Middle frontal gyrus (tissue), 1 donor: ENCODE measurements around the gene ZC3H12C.
"Not testable (repeated sequence)": the region's sequence is repeated elsewhere in the genome, so short reads cannot be mapped to it uniquely, and the experiment has no call there.

ENCODE experiments used
- DNase-seq: peaks from one replicate; pipeline ENCODE4 v3.0.0-alpha.2; 2015; ENCODE audit warnings: low spot score; ENCODE audit errors: extremely low spot score

Gene ZC3H12C

GRCh38 chr11:110092515-110093406, at the start of gene ZC3H12C:
Gene ZC3H12C (plus strand): TSS chr11:110093392. CDS start chr11:110093412, 20 bp downstream.
- peak; percentile 39 for DNase-seq

GRCh38 chr11:110044226-110044968, 48.8 kb upstream of the ZC3H12C start:
- no peak for DNase-seq

GRCh38 chr11:110046775-110047380, 46.3 kb upstream of the ZC3H12C start:
- no peak for DNase-seq

GRCh38 chr11:110049501-110050200, 43.5 kb upstream of the ZC3H12C start:
- DNase-seq, result no peak

- no peak for DNase-seq
Measured at GRCh38 chr11:110050201-110050506, 43.0 kb upstream of the ZC3H12C start.

GRCh38 chr11:110053848-110054414, 39.3 kb upstream of the ZC3H12C start:
- no peak for DNase-seq

- DNase-seq, result no peak
Measured at GRCh38 chr11:110056956-110057355, 36.2 kb upstream of the ZC3H12C start.

GRCh38 chr11:110059706-110060463, 33.3 kb upstream of the ZC3H12C start:
- DNase-seq, result no peak

- DNase-seq, result no peak
Measured at GRCh38 chr11:110061296-110061695, 31.9 kb upstream of the ZC3H12C start.

GRCh38 chr11:110062247-110062646, 30.9 kb upstream of the ZC3H12C start:
- DNase-seq, result no peak

- no peak for DNase-seq
Measured at GRCh38 chr11:110065189-110065588, 28.0 kb upstream of the ZC3H12C start.

- not testable (repeated sequence) for DNase-seq
Measured at GRCh38 chr11:110068001-110068400, 25.2 kb upstream of the ZC3H12C start.

- DNase-seq, result no peak
Measured at GRCh38 chr11:110069158-110069737, 23.9 kb upstream of the ZC3H12C start.

- DNase-seq, result no peak
Measured at GRCh38 chr11:110070176-110070575, 23.0 kb upstream of the ZC3H12C start.

- no peak for DNase-seq
Measured at GRCh38 chr11:110071197-110071596, 22.0 kb upstream of the ZC3H12C start.

GRCh38 chr11:110072930-110073329, 20.3 kb upstream of the ZC3H12C start:
- no peak for DNase-seq

- DNase-seq, result no peak
Measured at GRCh38 chr11:110074499-110074898, 18.7 kb upstream of the ZC3H12C start.

GRCh38 chr11:110075105-110075846, 17.9 kb upstream of the ZC3H12C start:
- DNase-seq, result no peak

- DNase-seq, result no peak
Measured at GRCh38 chr11:110075847-110076208, 17.4 kb upstream of the ZC3H12C start.
